ENCODE data around the gene PACSIN2. TPM values are rescaled to one million over a fixed set of nuclear protein-coding genes. Genes with fewer than 3 reads are reported as not detected.

Gene PACSIN2
- total RNA-seq, 1 experiment from 2014 or later, result 70.5 TPM

- TF ChIP-seq ARID4B (CRISPR knock-in tag; IDR thresholded peaks at IDR 0.05; ENCODE audit: borderline replicate concordance), result 0 out of 2 replicates have a peak, but pooled peaks have one; percentile 54
- TF ChIP-seq E2F1 (CRISPR knock-in tag; IDR thresholded peaks at IDR 0.05), result no peak
- no peak for TF ChIP-seq ZNF138 (CRISPR knock-in tag; conservative IDR thresholded peaks at IDR 0.05)
- TF ChIP-seq SOX15 (CRISPR knock-in tag; IDR thresholded peaks at IDR 0.05), result no peak
- no peak for TF ChIP-seq ERG (CRISPR knock-in tag; IDR thresholded peaks at IDR 0.05)
- TF ChIP-seq GTF2I (CRISPR knock-in tag; conservative IDR thresholded peaks at IDR 0.05), result no peak
Observed at GRCh38 chr22:42964994-42965699, 49.8 kb downstream of the PACSIN2 start (continued).

- peaks cover 7% of the 10 kb centered on the region for H3K36me3 Mint-ChIP-seq
- H3K4me1 Mint-ChIP-seq, result peaks cover 88% of the 10 kb centered on the region
- TF ChIP-seq ESRRA (CRISPR knock-in tag; IDR thresholded peaks at IDR 0.05; ENCODE audit: borderline replicate concordance), result no peak
- no peak for TF ChIP-seq EMX1 (CRISPR knock-in tag; IDR thresholded peaks at IDR 0.05)
- TF ChIP-seq ZMAT4 (CRISPR knock-in tag; IDR thresholded peaks at IDR 0.05), result no peak
- TF ChIP-seq HMGXB4 (CRISPR knock-in tag; IDR thresholded peaks at IDR 0.05), result no peak
- no peak for TF ChIP-seq PRDM15 (CRISPR knock-in tag; IDR thresholded peaks at IDR 0.05)
- no peak for TF ChIP-seq AR (CRISPR knock-in tag; IDR thresholded peaks at IDR 0.05)
- TF ChIP-seq ZNF425 (CRISPR knock-in tag; conservative IDR thresholded peaks at IDR 0.05), result no peak
- no peak for TF ChIP-seq KAT7 (CRISPR knock-in tag; IDR thresholded peaks at IDR 0.05; ENCODE audit: borderline replicate concordance)
- H3K9me3 Mint-ChIP-seq, result no peaks in the 10 kb centered on the region; the same call in 1 of the 2 replicates
- no peaks in the 10 kb centered on the region; the same call in 1 of the 2 replicates for H3K27me3 Mint-ChIP-seq (ENCODE audit: low read depth)
- ChIA-PET POLR2A (interaction anchor here (0.9 kb wide), 1 partner anchor 16 kb away, joined by 3 read pairs; no protein-coding TSS in a partner anchor), CTCF (interaction anchor here (0.9 kb wide), 1 partner anchor 71 kb away, joined by 3 read pairs; no protein-coding TSS in a partner anchor)
- peak overlapping the region; percentile 14; the same call in 1 of the 2 replicates for H3K27ac Mint-ChIP-seq
- DNase-seq (ENCODE audit: low spot score), result no peak
- no peak for ATAC-seq
- no peak overlapping the region for H3K4me3 Mint-ChIP-seq
Observed at GRCh38 chr22:42963231-42963595, 51.7 kb downstream of the PACSIN2 start.
